ENCODE data around the gene OLFM2. TPM values are rescaled to one million over a fixed set of nuclear protein-coding genes. Genes with fewer than 3 reads are reported as not detected.
A peak's percentile ranks its signal among the peaks of the same experiment; 100 is the strongest.

Gene OLFM2
- total RNA-seq, 1 experiment from 2014 or later, result 75.6 TPM

GRCh38 chr19:9834726-9835506 lies 101.4 kb downstream of the OLFM2 start, which contains the start of gene PIN1:
PIN1 (plus strand) TSS chr19:9835318; CDS start chr19:9835345, 27 bp downstream.
- Histone ChIP-seq H3K4ac (ENCODE audit: low read depth, low read length) (no peak within 1 kb of the TSS), H3K79me2 (ENCODE audit: insufficient read depth, low read length) (peaks cover 2% of the 10 kb centered on the region), H3K79me1 (ENCODE audit: insufficient read depth, low read depth, low read length, poor library complexity, severe bottlenecking) (peaks cover 4% of the 10 kb centered on the region), H3K9me3 (ENCODE audit: control insufficient read depth, low read depth, low read length) (no peaks in the 10 kb centered on the region), H2BK15ac (ENCODE audit: low read depth, low read length) (no peak within 1 kb of the TSS), H2BK20ac (ENCODE audit: low read depth, low read length, poor library complexity, severe bottlenecking) (no peak within 1 kb of the TSS), H4K5ac (ENCODE audit: insufficient read length, low read depth, low read length) (no peak within 1 kb of the TSS), H3K56ac (ENCODE audit: insufficient read length, low read depth, low read length) (no peak within 1 kb of the TSS), H4K20me1 (ENCODE audit: control insufficient read depth, insufficient read depth, insufficient read length) (no peaks in the 10 kb centered on the region), H3K23me2 (ENCODE audit: insufficient read length, low read depth, low read length, poor library complexity, severe bottlenecking) (no peaks in the 10 kb centered on the region), H3K4me1 (ENCODE audit: insufficient read depth, low read length) (no peaks in the 10 kb centered on the region), H3K9ac (ENCODE audit: extremely low read depth, insufficient read length, low read length) (peak within 1 kb of the TSS; percentile 61), H3K27ac (ENCODE audit: insufficient read length, low read depth, low read length) (no peak within 1 kb of the TSS), H2AK5ac (ENCODE audit: insufficient read length, low read length) (no peak within 1 kb of the TSS), H2BK120ac (ENCODE audit: low read depth, low read length, poor library complexity, severe bottlenecking) (no peak within 1 kb of the TSS), H3K14ac (ENCODE audit: insufficient read depth, low read length) (0 out of 2 replicates have a peak within 1 kb of the TSS, but pooled peaks have one; percentile 53), H3K4me2 (ENCODE audit: insufficient read depth, insufficient read length, low read length) (peak within 1 kb of the TSS; percentile 96), H4K8ac (replicated peaks; ENCODE audit: insufficient read length, low read depth, low read length) (no peak within 1 kb of the TSS), H3K23ac (ENCODE audit: insufficient read length, low read depth, low read length) (no peak within 1 kb of the TSS), H2BK5ac (ENCODE audit: insufficient read length, low read length) (no peak within 1 kb of the TSS), H3K18ac (ENCODE audit: insufficient read length, low read depth, low read length) (no peak within 1 kb of the TSS), H2BK12ac (ENCODE audit: insufficient read length, low read depth, low read length) (no peak within 1 kb of the TSS), H3T11ph (ENCODE audit: low read length) (no peak within 1 kb of the TSS), H4K91ac (ENCODE audit: insufficient read length, low read depth, low read length) (no peak within 1 kb of the TSS), H3K27me3 (ENCODE audit: insufficient read depth, low read length) (no peaks in the 10 kb centered on the region), H2AFZ (ENCODE audit: low read length) (no peak within 1 kb of the TSS)
- H3K9me3 Mint-ChIP-seq, result no peaks in the 10 kb centered on the region; a peak in 1 of 5 replicates
- peaks cover 11 to 16% (median 15%) of the 10 kb centered on the region in 3 experiments for H3K36me3 Mint-ChIP-seq (ENCODE audit: insufficient read depth in 1 of 3, low read depth in 3 of 3)
- peak within 1 kb of the TSS; percentile 79 to 93 for H3K4me3 Mint-ChIP-seq
- DNase-seq, result peak; percentile 99
- peaks cover 8 to 14% of the 10 kb centered on the region in 2 experiments for H3K4me1 Mint-ChIP-seq
- peak; percentile 65 for TF ChIP-seq CTCF (conservative IDR thresholded peaks at IDR 0.05)
- H3K27ac Mint-ChIP-seq, result peak within 1 kb of the TSS; percentile 33 to 68 (median 44); a peak in 4 of 7 replicates
- WGBS (ENCODE audit: extremely low coverage, insufficient read length, low lambda C conversion rate), result no CpG with 5 or more reads among the region's 73 CpGs
- no peaks in the 10 kb centered on the region for H3K27me3 Mint-ChIP-seq (ENCODE audit: low read depth)
